Transverse colon (tissue), 4 donors: ENCODE data around the gene PGLYRP4. TPM values are rescaled to one million over a fixed set of nuclear protein-coding genes. Genes with fewer than 3 reads are reported as not detected.

ENCODE experiments used
- DNase-seq: peaks from one replicate; pipeline ENCODE4 v3.0.0-alpha.2; 2019
- H3K27ac ChIP-seq, 4 donors: fragments of 200-600 bp; sonication (generic); 2 replicates each; pipeline ENCODE4 v1.5.1; 2016 to 2018; ENCODE audit warnings: inconsistent platforms in 4 of 4
- H3K27me3 ChIP-seq: fragments of 200-600 bp; sonication (generic); 2 replicates; pipeline ENCODE4 v1.5.1; 2017; ENCODE audit warnings: inconsistent platforms
- H3K36me3 ChIP-seq, 4 donors: fragments of 200-600 bp; sonication (generic); 2 replicates each; pipeline ENCODE4 v1.5.1; 2017 to 2019; ENCODE audit warnings: inconsistent platforms in 4 of 4
- H3K4me1 ChIP-seq, 4 donors: fragments of 200-600 bp; sonication (generic); 2 replicates each; pipeline ENCODE4 v1.5.1; 2017 to 2020; ENCODE audit warnings: inconsistent platforms in 4 of 4
- H3K4me3 ChIP-seq, 4 donors: fragments of 200-600 bp; sonication (generic); 1 replicate in 1 of 4; 2 replicates in 3 of 4; pipeline versions ENCODE4 v1.5.1 to v1.6.1; 2017 to 2019; ENCODE audit warnings: inconsistent platforms in 4 of 4
- H3K9me3 ChIP-seq, 2 donors: fragments of 200-600 bp; sonication (generic); 2 replicates each; pipeline ENCODE4 v1.5.1; 2017 to 2019; ENCODE audit warnings: inconsistent platforms in 2 of 2
- EP300 ChIP-seq: sonication (generic); formaldehyde crosslinking; IDR thresholded peaks from one replicate; pipeline ENCODE4 v1.6.1; 2017; ENCODE audit warnings: antibody characterized with exemption, low read depth
- POLR2A ChIP-seq: fragments of 450-650 bp; IDR thresholded peaks from one replicate; pipeline ENCODE4 v1.6.1; 2016; ENCODE audit warnings: antibody characterized with exemption, mild to moderate bottlenecking, moderate library complexity
- POLR2AphosphoS5 ChIP-seq, 3 donors: sonication (generic); formaldehyde crosslinking; IDR thresholded peaks; one replicate each; pipeline ENCODE4 v1.6.1; 2016; ENCODE audit warnings: antibody characterized with exemption in 3 of 3
- WGBS, 2 donors: methylation state at CpG; one replicate each; pipeline ENCODE4 v1.1.5; 2018; ENCODE audit warnings: low coverage in 1 of 2; 5-methylcytosine and 5-hydroxymethylcytosine counted together
- in situ Hi-C, 4 donors: fragments of 200-750 bp; cut with MboI; loops; one replicate each; pipeline versions ENCODE4 v1.15.0 to v1.15.1; 2017; ENCODE audit warnings: low sequenced_read_pairs in 3 of 4, low pct_ligation_motif_present in 1 of 4, low pct_unique_long_range_greater_than_20kb in 1 of 4
- intact Hi-C: fragments of 100-400 bp; cut with DNase I; formaldehyde crosslinking; loops from one replicate; pipeline ENCODE4 v1.15.1; 2023; ENCODE audit warnings: low total_unique reads
- total RNA-seq, 4 donors: library from RNA; depleted of rRNA; stranded (reverse); fragments of >200 nt; gene quantifications; one replicate each; pipeline ENCODE4 v1.1.0, GENCODE V29; 2016
- TF ChIP-seq, protein P1 (sequence below), 5 experiments: fragments of 200-600 bp in 3 of 5; fragments of 450-650 bp in 2 of 5; sonication (generic) in 3 of 5; IDR thresholded peaks; 1 replicate in 2 of 5; 2 replicates in 3 of 5; pipeline ENCODE4 v1.5.1; 2016 to 2017; ENCODE audit warnings: antibody characterized with exemption in 5 of 5, inconsistent platforms in 3 of 5, mild to moderate bottlenecking in 2 of 5, moderate library complexity in 1 of 5

The PGLYRP4 gene
- total RNA-seq, 4 donors from 2014 or later, result not detected

DNA sequence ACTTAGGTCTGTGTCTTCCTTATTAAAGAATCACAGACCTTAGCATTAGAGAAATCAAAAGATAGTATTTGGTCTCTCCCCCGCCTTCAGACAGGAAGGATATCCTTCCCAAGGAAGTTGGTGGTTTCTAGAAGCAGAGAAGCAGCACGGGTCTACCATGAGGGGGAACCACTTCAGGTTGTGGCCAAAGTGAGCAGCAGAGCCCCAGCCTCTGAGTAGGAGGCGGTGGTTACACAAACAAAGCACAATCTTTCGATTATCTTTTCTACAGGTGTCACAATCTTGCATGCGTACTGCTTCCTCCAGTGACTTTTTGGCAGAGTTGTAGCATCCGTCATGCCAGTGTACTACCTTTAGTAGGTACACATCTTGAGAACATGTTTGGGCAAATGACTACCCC lies 8.8 kb downstream of the PGLYRP4 start:
- Histone ChIP-seq H3K27me3 (no peaks in the 10 kb centered on the region), H3K4me1 (no peaks in the 10 kb centered on the region), H3K4me3 (no peak overlapping the region), H3K27ac (no peak overlapping the region), H3K36me3 (no peaks in the 10 kb centered on the region), H3K9me3 (no peaks in the 10 kb centered on the region)
- no peak for DNase-seq
- intact Hi-C loops, result no loop called here
- no peak for TF ChIP-seq POLR2A
- TF ChIP-seq, protein P1, sequence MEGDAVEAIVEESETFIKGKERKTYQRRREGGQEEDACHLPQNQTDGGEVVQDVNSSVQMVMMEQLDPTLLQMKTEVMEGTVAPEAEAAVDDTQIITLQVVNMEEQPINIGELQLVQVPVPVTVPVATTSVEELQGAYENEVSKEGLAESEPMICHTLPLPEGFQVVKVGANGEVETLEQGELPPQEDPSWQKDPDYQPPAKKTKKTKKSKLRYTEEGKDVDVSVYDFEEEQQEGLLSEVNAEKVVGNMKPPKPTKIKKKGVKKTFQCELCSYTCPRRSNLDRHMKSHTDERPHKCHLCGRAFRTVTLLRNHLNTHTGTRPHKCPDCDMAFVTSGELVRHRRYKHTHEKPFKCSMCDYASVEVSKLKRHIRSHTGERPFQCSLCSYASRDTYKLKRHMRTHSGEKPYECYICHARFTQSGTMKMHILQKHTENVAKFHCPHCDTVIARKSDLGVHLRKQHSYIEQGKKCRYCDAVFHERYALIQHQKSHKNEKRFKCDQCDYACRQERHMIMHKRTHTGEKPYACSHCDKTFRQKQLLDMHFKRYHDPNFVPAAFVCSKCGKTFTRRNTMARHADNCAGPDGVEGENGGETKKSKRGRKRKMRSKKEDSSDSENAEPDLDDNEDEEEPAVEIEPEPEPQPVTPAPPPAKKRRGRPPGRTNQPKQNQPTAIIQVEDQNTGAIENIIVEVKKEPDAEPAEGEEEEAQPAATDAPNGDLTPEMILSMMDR (IDR thresholded peaks at IDR 0.05), result no peak
- no peak for TF ChIP-seq POLR2AphosphoS5 (IDR thresholded peaks at IDR 0.05)
- TF ChIP-seq EP300, result no peak
- WGBS, 2 donors, result 63 to 92% methylated on average over 4 to 6 of the region's 6 CpGs
- in situ Hi-C loops, result no loop called here

DNA sequence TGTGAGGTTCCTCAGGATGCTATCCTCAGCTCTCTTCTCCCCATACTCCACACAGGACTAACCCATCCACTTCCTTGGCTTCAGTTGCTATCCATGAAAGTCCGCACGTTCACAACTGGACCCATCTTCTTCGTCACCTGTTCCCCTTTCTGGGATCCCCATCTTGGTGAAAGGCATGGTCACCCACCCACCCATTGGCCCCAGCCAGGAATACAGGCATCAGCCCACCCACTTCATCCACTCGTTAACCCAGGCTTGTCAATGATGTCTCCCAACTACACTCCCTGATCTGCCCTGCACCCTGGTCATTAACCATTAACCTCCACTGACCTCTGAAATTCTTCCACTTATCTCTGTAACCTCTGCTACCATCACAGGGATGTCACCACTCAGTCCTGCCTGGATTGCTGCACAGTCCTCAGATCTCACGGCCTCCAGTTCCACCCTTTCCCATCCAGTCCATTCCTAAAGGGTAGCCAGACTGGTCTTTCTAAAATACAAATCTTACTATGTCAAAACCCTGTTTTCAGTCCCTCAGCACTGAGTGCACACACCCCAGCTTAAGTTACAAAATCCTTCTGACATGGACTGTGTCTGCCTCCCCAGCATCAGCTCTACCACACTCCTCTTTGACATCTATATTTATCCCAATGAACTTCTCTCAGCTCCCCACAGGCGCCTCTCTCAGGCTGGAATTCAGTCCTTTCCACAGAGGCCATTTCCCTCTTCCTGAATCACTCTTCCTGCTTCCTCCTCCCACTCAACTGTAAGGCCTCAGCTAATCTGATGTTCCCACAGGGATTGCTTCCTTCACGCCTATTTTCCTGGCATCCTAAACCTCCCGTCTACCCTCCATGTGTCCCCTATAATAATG lies 10.4 kb downstream of the PGLYRP4 start:
- in situ Hi-C loops, result no loop called here
- Histone ChIP-seq H3K4me1 (no peaks in the 10 kb centered on the region), H3K27ac (no peak overlapping the region)

DNA sequence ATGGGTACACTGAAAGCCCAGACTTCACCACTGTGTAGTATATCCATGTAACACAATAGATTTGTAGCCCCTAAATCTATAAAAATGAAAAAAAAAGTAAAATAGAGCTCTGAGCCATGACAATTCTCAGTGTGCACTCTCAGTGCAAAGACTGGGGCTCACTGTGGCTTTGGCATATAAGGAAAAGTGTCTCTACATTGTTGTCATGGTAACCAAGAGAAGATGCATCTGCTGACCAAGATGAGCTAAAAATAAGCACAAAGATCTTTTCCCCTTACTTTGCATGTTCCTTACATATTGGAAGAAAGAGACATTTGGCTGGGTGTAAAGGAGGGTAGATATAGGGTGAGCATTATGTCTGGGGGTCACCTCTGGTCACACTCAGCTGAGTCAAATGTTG lies 12.0 kb downstream of the PGLYRP4 start:
- DNase-seq, result no peak
- TF ChIP-seq POLR2AphosphoS5 (IDR thresholded peaks at IDR 0.05) (no peak), EP300 (no peak), POLR2A (no peak)
- TF ChIP-seq, protein P1 (IDR thresholded peaks at IDR 0.05), result no peak
- H3K27ac ChIP-seq, result no peak overlapping the region
- intact Hi-C loops, result no loop called here
- H3K4me3 ChIP-seq, result no peak overlapping the region
- H3K27me3 ChIP-seq, result no peaks in the 10 kb centered on the region
- H3K36me3 ChIP-seq, result no peaks in the 10 kb centered on the region
- in situ Hi-C loops, result no loop called here
- no peaks in the 10 kb centered on the region for H3K4me1 ChIP-seq
- peaks cover 0 to 3% of the 10 kb centered on the region in 2 donors for H3K9me3 ChIP-seq

More for the DNA sequence above, 10.4 kb downstream of the PGLYRP4 start:
- TF ChIP-seq, protein P1 (IDR thresholded peaks at IDR 0.05), result no peak
- TF ChIP-seq POLR2A (no peak), EP300 (no peak), POLR2AphosphoS5 (IDR thresholded peaks at IDR 0.05) (no peak)
- no peaks in the 10 kb centered on the region for H3K27me3 ChIP-seq
- H3K36me3 ChIP-seq, result no peaks in the 10 kb centered on the region
- DNase-seq, result no peak
- no peaks in the 10 kb centered on the region for H3K9me3 ChIP-seq
- H3K4me3 ChIP-seq, result no peak overlapping the region
- intact Hi-C loops, result no loop called here
- 79% methylated on average over 8 of the region's 8 CpGs for WGBS, 2 donors

DNA sequence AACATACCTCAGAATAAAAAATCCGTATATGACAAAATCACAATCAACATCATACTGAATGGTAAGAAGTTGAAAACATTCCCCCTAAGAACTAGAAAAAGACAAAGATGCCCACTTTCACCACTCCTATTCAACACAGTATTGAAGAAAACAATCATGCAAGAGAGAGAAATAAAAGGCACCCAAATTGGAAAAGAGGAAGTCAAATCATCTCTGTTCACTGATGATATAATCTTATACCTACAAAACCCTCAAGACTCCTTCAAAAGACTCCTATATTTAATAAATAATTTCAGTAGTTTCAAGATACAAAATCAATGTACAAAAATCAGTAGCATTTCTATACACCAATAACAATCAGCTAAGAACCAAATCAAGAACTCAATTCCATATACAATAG lies 14.7 kb downstream of the PGLYRP4 start:
- H3K4me3 ChIP-seq, result no peak overlapping the region
- H3K9me3 ChIP-seq, result peaks cover 0 to 10% of the 10 kb centered on the region in 2 donors
- no peak overlapping the region for H3K27ac ChIP-seq
- 88 to 92% methylated on average over 1 of the region's 1 CpG for WGBS, 2 donors
- intact Hi-C loops (no loop called here), in situ Hi-C loops (no loop called here)
- DNase-seq, result no peak
- no peaks in the 10 kb centered on the region for H3K4me1 ChIP-seq
- TF ChIP-seq EP300 (no peak), POLR2AphosphoS5 (IDR thresholded peaks at IDR 0.05) (no peak)
- no peaks in the 10 kb centered on the region for H3K36me3 ChIP-seq
- no peaks in the 10 kb centered on the region for H3K27me3 ChIP-seq
